ENCODE results near the gene RNF41. TPM values are rescaled to one million over a fixed set of nuclear protein-coding genes. Genes with fewer than 3 reads are reported as not detected.

RNF41 gene
- polyA plus RNA-seq, 1 of the 3 experiments (the other 2 are of a cell fraction) = 127 TPM

GRCh38 chr12:56260921-56261320 lies 39.2 kb upstream of the RNF41 start:
- POLR2A ChIA-PET = no interaction called here
- H3K36me3 ChIP-seq (replicated peaks in 1 of 2; ENCODE audit: control insufficient read depth in 1 of 2, insufficient read depth in 2 of 2, low read length in 1 of 2) = peaks cover 3 to 5% of the 10 kb centered on the region in 2 experiments
- CTCF ChIA-PET = interaction anchor here (2.0 to 2.1 kb wide), 2 partner anchors 9 to 15 kb away, joined by 5 to 6 read pairs; no protein-coding TSS in a partner anchor
- no peak overlapping the region for H3K9ac ChIP-seq
- H3K4me2 ChIP-seq = no peak overlapping the region
- peak overlapping the region in 1 of 2 experiments; percentile 66; a peak in 1 of 4 replicates for H3K27ac ChIP-seq (ENCODE audit: low read depth in 2 of 2, low read length in 1 of 2)
- no peaks in the 10 kb centered on the region for H3K9me3 ChIP-seq
- 85% methylated on average over 3 of the region's 3 CpGs for WGBS (ENCODE audit: low lambda C conversion rate)
- H3K79me2 ChIP-seq (ENCODE audit: insufficient read depth) = peaks cover 23% of the 10 kb centered on the region
- H3K9me2 ChIP-seq = no peaks in the 10 kb centered on the region
- H3K4me1 ChIP-seq (ENCODE audit: control insufficient read depth in 1 of 2, insufficient read depth in 2 of 2, low read depth in 1 of 2, low read length in 1 of 2) = peaks cover 15 to 19% of the 10 kb centered on the region in 2 experiments
- H2AFZ ChIP-seq (ENCODE audit: low read depth) = no peak overlapping the region
- DNase-seq = no peak
- H3F3A ChIP-seq (replicated peaks; ENCODE audit: insufficient read depth) = peaks cover 39% of the 10 kb centered on the region
- peaks cover 11% of the 10 kb centered on the region for H4K20me1 ChIP-seq (ENCODE audit: insufficient read depth)
- H3K27me3 ChIP-seq (ENCODE audit: insufficient read depth) = no peaks in the 10 kb centered on the region
- H3K4me3 ChIP-seq (ENCODE audit: low read depth in 2 of 2, low read length in 1 of 2) = no peak overlapping the region
- no peak for TF ChIP-seq FOXJ3 (CRISPR knock-in tag; IDR thresholded peaks at IDR 0.05)
- TF ChIP-seq NRF1 (IDR thresholded peaks at IDR 0.05; ENCODE audit: low read depth, low read length) = no peak
- TF ChIP-seq USF1 (IDR thresholded peaks at IDR 0.05; ENCODE audit: borderline replicate concordance, low read depth) = no peak
- no peak for TF ChIP-seq SIN3A (IDR thresholded peaks at IDR 0.05; ENCODE audit: borderline replicate concordance, low read depth, low read length)
- no peak for TF ChIP-seq EP300 (IDR thresholded peaks at IDR 0.05; ENCODE audit: borderline replicate concordance in 1 of 2, low read depth in 1 of 2, low read length in 1 of 2)
- TF ChIP-seq YY1 (IDR thresholded peaks at IDR 0.05; ENCODE audit: low read depth) = no peak
- no peak for TF ChIP-seq RFX5 (IDR thresholded peaks at IDR 0.05; ENCODE audit: low read length)
- TF ChIP-seq REST (IDR thresholded peaks at IDR 0.05; ENCODE audit: low read depth, low read length) = no peak
- no peak for TF ChIP-seq POLR2AphosphoS5 (IDR thresholded peaks at IDR 0.05; ENCODE audit: low read depth, low read length)
- no peak for TF ChIP-seq FOSL2 (IDR thresholded peaks at IDR 0.05; ENCODE audit: borderline replicate concordance, low read depth)
- TF ChIP-seq JUND (IDR thresholded peaks at IDR 0.05) = no peak
- TF ChIP-seq MXI1 (IDR thresholded peaks at IDR 0.05; ENCODE audit: low read depth, low read length) = no peak

- Histone ChIP-seq H3K4me1 (ENCODE audit: control insufficient read depth in 1 of 2, insufficient read depth in 2 of 2, low read depth in 1 of 2, low read length in 1 of 2) (peaks cover 15 to 19% of the 10 kb centered on the region in 2 experiments), H3K9me2 (no peaks in the 10 kb centered on the region), H3F3A (replicated peaks; ENCODE audit: insufficient read depth) (peaks cover 41% of the 10 kb centered on the region), H3K4me2 (no peak overlapping the region), H3K27me3 (ENCODE audit: insufficient read depth) (no peaks in the 10 kb centered on the region), H3K36me3 (replicated peaks in 1 of 2; ENCODE audit: control insufficient read depth in 1 of 2, insufficient read depth in 2 of 2, low read length in 1 of 2) (peaks cover 8 to 11% of the 10 kb centered on the region in 2 experiments), H4K20me1 (ENCODE audit: insufficient read depth) (peaks cover 17% of the 10 kb centered on the region), H3K9ac (no peak overlapping the region), H3K9me3 (no peaks in the 10 kb centered on the region), H3K27ac (ENCODE audit: low read depth in 2 of 2, low read length in 1 of 2) (no peak overlapping the region), H3K79me2 (ENCODE audit: insufficient read depth) (peaks cover 28% of the 10 kb centered on the region), H3K4me3 (ENCODE audit: low read depth in 2 of 2, low read length in 1 of 2) (no peak overlapping the region), H2AFZ (ENCODE audit: low read depth) (no peak overlapping the region)
- WGBS (ENCODE audit: low lambda C conversion rate) = 96% methylated on average over 7 of the region's 8 CpGs
- DNase-seq = no peak
- CTCF ChIA-PET = no interaction called here
- POLR2A ChIA-PET = no interaction called here
- TF ChIP-seq IRF3 (IDR thresholded peaks at IDR 0.05; ENCODE audit: low read depth, low read length) (no peak), GATA2 (CRISPR knock-in tag; IDR thresholded peaks at IDR 0.05) (no peak), CTCF (IDR thresholded peaks at IDR 0.05) (no peak)
These were observed 38.7 kb upstream of the RNF41 start for GRCh38 chr12:56260380-56260779.
